ENCODE results near the gene PRDM16.
"Not testable (repeated sequence)": the region's sequence is repeated elsewhere in the genome, so short reads cannot be mapped to it uniquely, and the experiment has no call there.

PRDM16 gene

DNA sequence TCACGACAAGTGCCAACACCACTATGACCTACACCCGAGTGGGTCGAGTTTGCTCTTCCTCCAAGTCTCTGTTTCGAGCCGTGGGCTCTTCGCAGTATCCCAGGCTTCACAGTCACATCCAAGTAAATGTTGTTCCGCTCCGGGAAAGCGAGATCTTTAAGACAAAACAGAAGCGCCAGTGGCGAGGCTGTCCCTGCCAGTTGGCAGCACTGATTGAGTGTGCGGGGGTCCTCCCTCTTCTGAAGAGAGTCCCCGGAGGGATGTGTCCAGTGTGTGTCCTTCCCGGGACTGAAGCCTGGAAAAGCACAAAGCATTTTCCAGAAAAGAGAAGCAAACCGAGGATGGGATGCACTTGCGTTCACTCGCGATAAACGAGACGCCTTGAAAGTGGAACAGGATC is 158.9 kb downstream of the PRDM16 start:
- no peak for DNase-seq (ENCODE audit: low spot score)

DNA sequence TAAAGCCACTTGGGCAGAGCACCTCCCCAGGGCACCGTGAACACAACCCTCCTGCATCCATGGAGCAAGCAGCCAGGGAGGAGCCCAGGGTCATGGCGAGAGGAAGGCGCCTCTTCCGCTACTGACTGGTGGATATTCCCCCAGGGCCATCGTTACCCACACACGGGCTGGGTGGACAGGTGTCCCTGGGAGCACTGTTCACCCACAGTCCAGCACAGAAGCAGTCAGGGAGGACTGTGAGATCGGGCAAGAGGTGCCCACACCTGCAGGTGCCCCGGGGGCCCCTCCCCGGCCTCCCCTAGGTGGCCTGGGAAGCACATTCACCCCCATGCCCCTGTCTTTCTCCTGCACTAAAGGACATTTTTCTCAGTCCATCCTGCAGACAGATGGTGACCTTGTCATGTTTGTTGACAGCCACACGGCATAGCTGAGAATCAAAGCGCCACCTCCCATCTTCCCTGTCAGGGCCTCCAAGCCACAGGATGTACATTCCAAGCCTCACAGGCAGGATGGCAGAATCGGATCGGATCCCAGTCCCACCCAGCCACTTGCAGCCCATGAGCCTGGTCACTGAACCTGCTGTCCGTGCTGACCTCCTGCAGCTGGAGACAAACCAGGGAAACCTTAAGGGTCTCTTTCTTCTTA is 160.2 kb downstream of the PRDM16 start:
- DNase-seq (ENCODE audit: low spot score) = no peak

DNA sequence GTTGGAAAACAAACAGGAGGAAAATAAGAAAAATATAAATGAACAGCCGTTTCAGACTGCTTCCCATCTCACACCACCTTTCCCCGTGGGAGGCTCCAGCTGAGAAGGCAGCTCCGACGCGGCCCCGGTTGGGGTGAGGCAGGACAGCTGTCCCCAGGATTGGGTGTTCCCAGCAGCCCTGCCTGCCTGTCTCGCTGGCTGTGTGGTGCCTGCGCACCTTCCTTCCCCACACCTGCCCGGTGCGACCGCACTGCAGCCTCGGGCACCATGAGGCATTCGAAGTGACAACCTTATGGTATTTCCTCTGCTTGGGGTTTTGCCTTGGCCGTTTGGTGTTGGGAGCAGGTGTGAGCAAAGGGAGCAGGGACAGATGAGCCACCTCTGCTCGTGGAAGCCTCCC is 161.6 kb downstream of the PRDM16 start:
- no peak for DNase-seq (ENCODE audit: low spot score)

DNA sequence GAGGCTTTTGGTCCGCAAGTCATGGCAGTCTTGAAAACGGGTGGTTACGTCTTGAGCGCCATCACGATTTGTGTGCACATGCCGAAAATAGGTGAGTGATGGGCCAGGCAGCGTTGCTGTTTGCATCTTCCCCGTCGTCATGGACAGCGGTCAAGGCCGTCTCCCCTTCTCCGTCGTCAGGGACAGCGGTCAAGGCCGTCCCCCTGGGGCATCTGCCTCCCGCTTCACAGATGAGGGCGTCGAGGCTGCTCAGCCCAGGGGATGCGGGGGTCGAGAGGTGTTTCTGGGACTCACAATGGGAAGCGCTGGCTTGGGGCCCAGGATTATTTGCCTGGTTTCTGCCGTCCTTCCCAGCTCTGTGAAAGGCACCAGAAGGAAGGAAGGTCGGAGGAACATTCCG is 162.2 kb downstream of the PRDM16 start:
- DNase-seq (ENCODE audit: low spot score) = no peak

GRCh38 chr1:3231826-3232225 is 162.8 kb downstream of the PRDM16 start:
- no peak for DNase-seq (ENCODE audit: low spot score)

DNA sequence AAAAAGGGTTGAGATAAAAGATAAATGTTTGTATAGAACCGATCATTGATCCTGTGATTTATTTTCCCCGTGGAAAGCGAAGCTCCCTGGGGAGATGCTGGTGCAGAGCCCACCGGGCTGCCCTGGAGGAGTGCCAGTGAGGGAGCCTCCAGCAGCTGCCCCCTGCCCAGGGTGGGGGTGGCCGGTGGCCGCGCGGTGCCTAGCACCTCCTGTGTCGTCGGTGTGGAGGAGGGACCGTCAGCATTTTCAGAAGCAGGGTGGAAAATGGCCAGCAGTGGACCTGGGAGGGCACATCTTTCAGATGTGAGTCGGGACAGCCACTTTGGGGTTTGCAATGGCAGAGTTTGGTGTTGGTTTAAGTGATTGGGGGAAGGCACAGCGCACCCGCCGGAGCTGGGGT is 164.0 kb downstream of the PRDM16 start:
- DNase-seq (ENCODE audit: low spot score) = no peak

DNA sequence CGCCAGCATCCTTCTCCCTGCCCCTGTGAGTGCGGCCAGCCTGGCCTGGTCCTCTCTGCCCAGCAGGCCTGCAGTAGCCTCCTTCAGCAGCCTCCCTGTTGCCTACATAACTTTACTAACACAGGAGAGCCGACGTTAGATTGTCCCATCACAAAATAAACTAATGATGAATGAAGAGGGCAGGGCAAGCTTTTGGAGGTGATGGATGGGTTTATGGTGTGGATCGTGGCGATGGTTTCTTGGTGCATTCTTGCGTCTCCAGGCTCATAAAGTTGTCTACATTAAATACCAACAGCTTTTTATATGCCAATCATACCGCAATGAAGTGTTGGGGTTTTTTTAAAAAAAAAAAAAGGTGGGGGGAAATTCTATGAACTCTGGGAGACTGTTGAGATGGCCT is 164.5 kb downstream of the PRDM16 start:
- DNase-seq (ENCODE audit: low spot score) = no peak

DNA sequence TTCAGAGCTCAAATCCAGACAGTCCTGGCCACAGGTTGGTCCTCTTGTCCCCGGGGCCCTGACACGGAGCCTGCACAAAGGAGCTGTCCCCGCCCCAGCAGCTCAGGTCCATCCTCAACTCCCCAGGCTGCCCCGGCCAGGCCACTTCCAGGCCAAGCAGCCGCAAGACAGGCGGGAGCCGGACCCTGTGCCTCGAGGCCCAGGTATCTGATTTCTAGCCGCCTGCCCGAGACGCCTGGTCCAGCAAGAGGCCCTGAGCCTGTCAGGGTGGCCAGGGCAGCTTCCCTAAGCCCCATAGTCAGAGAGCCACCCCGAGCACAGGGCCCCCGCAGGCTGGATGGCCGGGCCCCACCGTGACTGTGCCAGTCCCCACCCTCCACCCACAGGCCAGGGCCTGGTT is 165.3 kb downstream of the PRDM16 start:
- DNase-seq (ENCODE audit: low spot score) = no peak

DNA sequence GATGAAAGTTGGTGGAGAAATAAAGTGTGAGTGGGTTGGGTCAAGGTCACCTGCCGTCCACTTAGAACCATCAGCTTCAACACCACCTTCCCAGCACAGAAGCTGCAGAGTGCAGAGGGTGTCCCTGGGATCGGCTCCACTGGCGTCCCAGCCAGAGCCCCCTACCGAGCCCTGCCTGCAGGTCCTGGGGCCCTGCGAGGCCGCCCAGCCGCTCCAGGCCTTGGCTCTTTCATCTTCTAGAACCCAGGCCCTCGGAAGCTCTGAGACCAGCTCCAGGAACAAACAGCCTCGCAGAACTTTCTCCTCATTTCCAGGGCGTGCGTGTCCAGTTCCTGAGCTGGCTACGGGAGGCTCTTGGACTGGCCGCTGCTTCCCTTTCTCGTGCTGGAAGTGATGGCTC is 166.0 kb downstream of the PRDM16 start:
- DNase-seq (ENCODE audit: low spot score) = no peak

GRCh38 chr1:3235496-3235895 is 166.5 kb downstream of the PRDM16 start:
- DNase-seq (ENCODE audit: low spot score) = no peak

GRCh38 chr1:3236361-3236760 is 167.4 kb downstream of the PRDM16 start:
- DNase-seq (ENCODE audit: low spot score) = no peak

DNA sequence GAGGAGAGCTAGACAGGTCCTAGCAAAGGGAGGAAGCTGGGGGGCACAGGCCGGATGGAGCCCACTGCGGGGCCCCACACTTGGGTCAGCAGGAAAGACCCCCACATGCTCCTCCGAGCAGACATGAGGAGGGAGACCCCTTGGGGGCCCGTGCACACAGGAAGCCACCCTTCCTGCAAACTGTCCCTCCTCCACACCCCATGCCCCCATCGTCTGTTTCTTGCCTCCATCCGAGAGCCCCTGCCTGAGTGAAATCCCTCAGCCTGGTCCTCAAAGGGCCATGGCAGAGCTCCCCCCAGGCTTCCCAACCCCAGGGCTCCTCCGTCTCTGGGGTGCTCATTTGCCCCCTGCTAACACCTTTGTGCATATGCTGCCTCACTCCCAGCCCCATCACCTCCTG is 168.0 kb downstream of the PRDM16 start:
- no peak for DNase-seq (ENCODE audit: low spot score)

- no peak for DNase-seq (ENCODE audit: low spot score)
These were observed 168.6 kb downstream of the PRDM16 start for GRCh38 chr1:3237570-3237969.

DNA sequence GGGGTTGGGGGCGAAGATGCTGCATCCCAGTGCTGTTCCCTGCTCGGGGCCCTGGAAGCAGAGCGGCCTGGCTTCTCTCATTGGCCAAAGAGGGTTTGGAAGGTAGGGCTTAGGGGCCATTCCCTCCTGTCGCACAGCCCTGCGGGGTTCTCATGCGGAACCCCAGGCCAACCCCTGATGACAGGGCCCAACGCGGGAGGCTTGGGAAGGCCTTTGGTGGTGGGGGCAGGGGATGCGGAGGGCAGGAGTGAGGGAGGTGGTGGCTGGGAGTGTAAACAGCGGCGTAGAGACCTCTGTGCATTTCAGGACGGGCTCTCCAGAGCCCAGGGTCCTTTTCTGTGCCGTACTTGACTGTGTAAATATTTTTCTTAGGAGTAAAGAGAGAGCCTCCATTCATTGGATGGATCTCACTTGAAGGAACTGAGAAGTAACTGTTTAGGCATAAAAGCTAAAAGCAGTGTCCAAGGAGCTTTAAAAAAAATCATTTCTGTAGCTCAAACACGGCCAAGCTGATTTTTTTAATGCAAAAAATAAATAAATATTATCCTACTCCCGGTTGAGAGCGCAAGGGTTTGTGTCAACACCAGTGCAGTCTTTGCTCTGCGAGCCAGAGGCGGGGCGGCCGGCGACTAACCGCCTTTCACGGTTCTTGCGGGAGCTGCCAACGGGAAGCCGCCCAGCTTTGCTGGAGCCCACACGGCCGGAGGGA is 169.1 kb downstream of the PRDM16 start:
- DNase-seq (ENCODE audit: low spot score) = no peak

- DNase-seq (ENCODE audit: low spot score) = no peak
These were observed 169.8 kb downstream of the PRDM16 start for GRCh38 chr1:3238703-3239278.

DNA sequence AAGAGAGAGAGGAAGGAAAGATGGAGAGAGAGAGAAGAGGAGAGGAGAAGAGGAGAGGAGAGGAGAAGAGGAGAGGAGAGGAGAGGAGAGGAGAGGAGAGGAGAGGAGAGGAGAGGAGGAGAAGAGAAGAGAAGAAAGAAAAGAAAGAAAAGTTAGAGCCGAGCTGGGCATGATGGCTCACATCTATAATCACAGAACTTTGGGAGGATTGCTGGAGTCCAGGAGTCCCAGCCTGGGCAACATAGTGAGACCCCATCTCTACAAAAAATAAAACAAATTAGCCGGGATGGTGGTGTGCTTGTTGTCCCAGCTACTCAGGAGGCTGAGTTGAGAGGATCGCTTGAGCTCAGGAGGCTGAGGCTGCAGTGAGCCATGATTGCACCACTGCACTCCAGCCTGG is 171.0 kb downstream of the PRDM16 start:
- not testable (repeated sequence) for DNase-seq (ENCODE audit: low spot score)

- DNase-seq (ENCODE audit: low spot score) = no peak
These were observed 171.7 kb downstream of the PRDM16 start for GRCh38 chr1:3240524-3241235.

DNA sequence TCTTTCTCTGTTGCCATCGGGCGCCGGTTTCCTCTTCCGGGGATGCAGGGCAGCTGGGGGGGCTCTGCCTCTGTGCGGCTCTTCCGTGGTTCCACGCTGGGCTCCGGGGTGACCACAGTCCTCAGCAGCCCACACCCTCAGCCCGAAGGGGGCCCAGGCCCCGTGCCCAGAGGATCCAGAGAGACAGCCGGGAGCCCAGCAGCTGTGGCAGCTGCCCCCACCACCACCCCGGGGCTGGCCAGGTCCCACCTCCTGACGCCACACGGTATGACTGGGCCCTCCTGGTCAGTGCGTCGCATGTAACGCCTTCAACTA is 172.2 kb downstream of the PRDM16 start:
- DNase-seq (ENCODE audit: low spot score) = no peak

GRCh38 chr1:3241673-3242407 is 172.8 kb downstream of the PRDM16 start:
- no peak for DNase-seq (ENCODE audit: low spot score)

DNA sequence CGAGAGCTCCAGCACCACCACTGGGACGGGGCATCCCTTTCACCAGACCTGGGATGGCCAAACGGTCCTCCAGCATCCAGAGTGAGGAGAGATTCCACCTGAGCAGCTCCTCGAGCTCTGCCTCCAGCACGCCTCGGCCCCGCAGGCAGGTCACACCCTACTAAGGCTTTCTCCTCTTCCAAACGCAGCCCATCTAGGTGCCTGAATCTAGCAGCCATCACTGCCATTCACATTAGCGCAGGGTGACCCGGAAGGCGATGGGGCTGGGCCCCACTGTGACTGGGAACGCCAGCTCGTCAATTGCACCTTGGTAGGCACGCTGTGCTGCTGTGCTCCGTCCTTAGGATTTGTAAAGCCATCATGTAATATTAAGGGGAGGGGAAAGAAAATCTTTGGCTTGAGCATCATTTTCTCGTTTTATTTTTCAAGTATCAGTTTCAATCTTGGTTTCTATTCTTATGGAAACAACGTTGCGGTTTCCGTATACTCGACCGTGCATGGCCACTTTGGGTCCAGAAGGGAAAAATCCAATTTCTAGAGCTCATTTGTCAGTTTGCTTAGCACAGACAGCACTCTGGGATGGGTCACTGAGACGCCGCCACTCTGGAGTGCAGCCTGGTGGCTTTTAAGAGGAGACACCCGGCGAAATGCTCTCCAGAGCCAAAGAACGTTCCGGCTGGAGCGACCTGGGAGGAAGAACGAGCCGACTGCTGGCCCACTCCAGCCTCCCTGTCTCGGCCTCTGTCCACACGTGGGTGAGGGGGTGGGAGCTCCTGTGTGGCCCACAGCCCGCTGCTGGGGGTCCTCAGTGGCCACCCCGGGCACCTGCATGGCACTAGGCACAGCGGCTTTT is 173.6 kb downstream of the PRDM16 start:
- no peak for DNase-seq (ENCODE audit: low spot score)

DNA sequence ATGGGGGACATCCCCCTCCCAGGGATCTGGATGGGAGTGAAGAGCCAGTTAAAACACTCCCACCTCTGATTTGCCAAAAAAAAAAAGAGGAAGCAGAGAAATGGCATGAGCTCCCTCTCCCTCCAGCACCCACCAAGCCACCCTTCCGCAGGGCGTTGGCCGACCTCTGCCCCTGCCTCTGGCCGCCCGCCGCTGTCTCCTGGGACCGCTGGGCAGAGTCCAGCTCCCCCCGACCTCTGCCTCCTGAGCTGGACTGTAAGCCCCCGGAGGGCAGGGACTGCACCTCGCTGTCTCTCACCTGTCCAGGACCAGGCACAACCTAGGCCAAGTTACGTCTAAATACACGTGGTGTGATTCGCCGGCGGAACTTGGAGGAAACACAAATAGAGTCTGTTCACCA is 174.3 kb downstream of the PRDM16 start:
- DNase-seq (ENCODE audit: low spot score) = no peak

Measured in ecto neural progenitor cell (in vitro differentiated cells).